Trophoblast cell (in vitro differentiated cells and primary cell): Measurements from ENCODE around the gene LAMA2.
A peak's percentile ranks its signal among the peaks of the same experiment; 100 is the strongest.

ENCODE experiments used
- DNase-seq, 2 donors: peaks; one replicate each; pipeline ENCODE4 v3.0.0-alpha.2; 2016
- H2AFZ ChIP-seq: 2 replicates; pipeline ENCODE4 v1.6.1; 2013; ENCODE audit warnings: low read length, moderate library complexity, mild to moderate bottlenecking; ENCODE audit not compliant: insufficient read depth, poor library complexity
- H2AK5ac ChIP-seq: 2 replicates; pipeline ENCODE4 v1.6.1; 2013; ENCODE audit warnings: mild to moderate bottlenecking, low read length
- H2BK120ac ChIP-seq: 2 replicates; pipeline ENCODE4 v1.6.1; 2013; ENCODE audit warnings: low read length, mild to moderate bottlenecking, moderate library complexity; ENCODE audit not compliant: insufficient read depth, poor library complexity
- H2BK12ac ChIP-seq: 2 replicates; pipeline ENCODE4 v1.6.1; 2013; ENCODE audit warnings: mild to moderate bottlenecking, low read length, moderate library complexity
- H2BK5ac ChIP-seq: 2 replicates; pipeline ENCODE4 v1.6.1; 2013; ENCODE audit warnings: low read length, low read depth, moderate library complexity, mild to moderate bottlenecking; ENCODE audit not compliant: poor library complexity
- H3K14ac ChIP-seq: 2 replicates; pipeline ENCODE4 v1.6.1; 2013; ENCODE audit warnings: mild to moderate bottlenecking, low read length
- H3K18ac ChIP-seq: 2 replicates; pipeline ENCODE4 v1.6.1; 2013; ENCODE audit warnings: mild to moderate bottlenecking, low read length
- H3K23ac ChIP-seq: 2 replicates; pipeline ENCODE4 v1.6.1; 2013; ENCODE audit warnings: low read length
- H3K27ac ChIP-seq: 2 replicates; pipeline ENCODE4 v1.5.1; 2013; ENCODE audit warnings: low read depth, mild to moderate bottlenecking, inconsistent platforms, low read length, moderate library complexity
- H3K27me3 ChIP-seq: 2 replicates; pipeline ENCODE4 v1.6.1; 2013; ENCODE audit warnings: inconsistent platforms, mild to moderate bottlenecking, low read length, moderate library complexity; ENCODE audit not compliant: insufficient read depth
- H3K36me3 ChIP-seq, 2 experiments: 1 replicate in 1 of 2; 2 replicates in 1 of 2; pipeline ENCODE4 v1.6.1; 2013; ENCODE audit warnings: low read length in 2 of 2, mild to moderate bottlenecking in 2 of 2, moderate library complexity in 1 of 2; ENCODE audit not compliant: insufficient read depth in 2 of 2, control insufficient read depth in 1 of 2
- H3K4ac ChIP-seq: 2 replicates; pipeline ENCODE4 v1.6.1; 2013; ENCODE audit warnings: low read depth, mild to moderate bottlenecking, low read length, moderate library complexity
- H3K4me1 ChIP-seq, 2 experiments: 1 replicate in 1 of 2; 2 replicates in 1 of 2; pipeline ENCODE4 v1.6.1; 2013; ENCODE audit warnings: low read length in 2 of 2, mild to moderate bottlenecking in 2 of 2, moderate library complexity in 1 of 2; ENCODE audit not compliant: insufficient read depth in 2 of 2, control insufficient read depth in 1 of 2
- H3K4me2 ChIP-seq: 2 replicates; pipeline ENCODE4 v1.6.1; 2013; ENCODE audit warnings: inconsistent platforms, mild to moderate bottlenecking, low read length, moderate library complexity
- H3K4me3 ChIP-seq: 2 replicates; pipeline ENCODE4 v1.5.1; 2013; ENCODE audit warnings: mild to moderate bottlenecking, low read depth, low read length, inconsistent platforms
- H3K79me1 ChIP-seq: one replicate; pipeline ENCODE4 v1.6.1; 2013; ENCODE audit warnings: low read length
- H3K79me2 ChIP-seq: 2 replicates; pipeline ENCODE4 v1.6.1; 2013; ENCODE audit warnings: low read length, mild to moderate bottlenecking; ENCODE audit not compliant: control insufficient read depth, insufficient read depth, poor library complexity
- H3K9ac ChIP-seq: 2 replicates; pipeline ENCODE4 v1.6.1; 2013; ENCODE audit warnings: mild to moderate bottlenecking, low read length
- H3K9me3 ChIP-seq: 2 replicates; pipeline ENCODE4 v1.6.1; 2013; ENCODE audit warnings: low read depth, mild to moderate bottlenecking, control low read depth, inconsistent platforms, low read length; ENCODE audit not compliant: insufficient read depth
- H4K12ac ChIP-seq: 2 replicates; pipeline ENCODE4 v1.6.1; 2013; ENCODE audit warnings: low read depth, mild to moderate bottlenecking, low read length, moderate library complexity
- H4K8ac ChIP-seq: 2 replicates; pipeline ENCODE4 v1.6.1; 2013; ENCODE audit warnings: low read depth, mild to moderate bottlenecking, low read length, moderate library complexity
- H4K91ac ChIP-seq: one replicate; pipeline ENCODE4 v1.6.1; 2013; ENCODE audit warnings: low read depth, mild to moderate bottlenecking, low read length, moderate library complexity
- WGBS: extraction: QIAGEN DNeasy Blood & Tissue Kit; methylation state at CpG from one replicate; pipeline ENCODE4 v1.1.7; 2013; ENCODE audit warnings: missing lambda C conversion rate; ENCODE audit not compliant: insufficient read length, insufficient coverage; ENCODE audit errors: extremely low coverage; 5-methylcytosine and 5-hydroxymethylcytosine counted together

LAMA2 gene

GRCh38 chr6:129544892-129545612, 662.1 kb downstream of the LAMA2 start:
- Histone ChIP-seq H3K14ac (peak overlapping the region; percentile 74), H2AFZ (no peak overlapping the region), H3K9ac (no peak overlapping the region), H2BK120ac (peak overlapping the region; percentile 74), H3K4me3 (no peak overlapping the region), H3K27ac (peak overlapping the region; percentile 76), H3K79me1 (peaks cover 6% of the 10 kb centered on the region), H3K4me1 (peaks cover 4 to 7% of the 10 kb centered on the region in 2 experiments), H2BK5ac (peak overlapping the region; percentile 90), H3K4me2 (no peak overlapping the region), H4K91ac (peak overlapping the region; percentile 88), H3K9me3 (no peaks in the 10 kb centered on the region), H4K8ac (peak overlapping the region; percentile 8), H2AK5ac (no peak overlapping the region), H3K18ac (no peak overlapping the region), H4K12ac (peak overlapping the region; percentile 59), H3K36me3 (no peaks in the 10 kb centered on the region), H3K27me3 (no peaks in the 10 kb centered on the region), H2BK12ac (peak overlapping the region; percentile 46), H3K23ac (no peak overlapping the region), H3K79me2 (no peaks in the 10 kb centered on the region), H3K4ac (no peak overlapping the region)
- no CpG with 5 or more reads among the region's 8 CpGs for WGBS
- peak; percentile 45 to 80 for DNase-seq

- no peak overlapping the region for H3K4me2 ChIP-seq
- H2BK12ac ChIP-seq = no peak overlapping the region
- WGBS = no CpG with 5 or more reads among the region's 4 CpGs
- H3K9me3 ChIP-seq = no peaks in the 10 kb centered on the region
- no peak overlapping the region for H4K91ac ChIP-seq
- H3K14ac ChIP-seq = no peak overlapping the region
- H4K12ac ChIP-seq = no peak overlapping the region
- H3K18ac ChIP-seq = no peak overlapping the region
- DNase-seq = no peak
- no peaks in the 10 kb centered on the region for H3K27me3 ChIP-seq
- no peak overlapping the region for H2AFZ ChIP-seq
- no peaks in the 10 kb centered on the region for H3K79me2 ChIP-seq
- H2BK120ac ChIP-seq = no peak overlapping the region
- no peak overlapping the region for H2BK5ac ChIP-seq
- H3K23ac ChIP-seq = no peak overlapping the region
- no peak overlapping the region for H3K4ac ChIP-seq
- H3K79me1 ChIP-seq = peaks cover 6% of the 10 kb centered on the region
- H3K9ac ChIP-seq = no peak overlapping the region
- no peak overlapping the region for H2AK5ac ChIP-seq
- no peak overlapping the region for H3K4me3 ChIP-seq
- peaks cover 0 to 2% of the 10 kb centered on the region in 2 experiments for H3K36me3 ChIP-seq
- H3K27ac ChIP-seq = peak overlapping the region; percentile 44
- peaks cover 4 to 7% of the 10 kb centered on the region in 2 experiments for H3K4me1 ChIP-seq
- H4K8ac ChIP-seq = no peak overlapping the region
These were observed 663.8 kb downstream of the LAMA2 start for GRCh38 chr6:129546702-129547101.

GRCh38 chr6:129551486-129551885, 668.5 kb downstream of the LAMA2 start:
- no peak overlapping the region for H2BK120ac ChIP-seq
- no CpG with 5 or more reads among the region's 1 CpG for WGBS
- no peak overlapping the region for H2BK5ac ChIP-seq
- H3K4me2 ChIP-seq = no peak overlapping the region
- H3K36me3 ChIP-seq = peaks cover 0 to 2% of the 10 kb centered on the region in 2 experiments
- no peak overlapping the region for H3K14ac ChIP-seq
- H2BK12ac ChIP-seq = no peak overlapping the region
- H4K12ac ChIP-seq = no peak overlapping the region
- peaks cover 0 to 6% of the 10 kb centered on the region in 2 experiments for H3K4me1 ChIP-seq
- H4K8ac ChIP-seq = no peak overlapping the region
- H3K9me3 ChIP-seq = no peaks in the 10 kb centered on the region
- H3K79me2 ChIP-seq = no peaks in the 10 kb centered on the region
- H3K4me3 ChIP-seq = no peak overlapping the region
- no peak overlapping the region for H2AFZ ChIP-seq
- no peak overlapping the region for H3K9ac ChIP-seq
- no peak overlapping the region for H2AK5ac ChIP-seq
- no peak overlapping the region for H4K91ac ChIP-seq
- no peak for DNase-seq
- peaks cover 2% of the 10 kb centered on the region for H3K79me1 ChIP-seq
- H3K18ac ChIP-seq = no peak overlapping the region
- H3K4ac ChIP-seq = no peak overlapping the region
- no peak overlapping the region for H3K27ac ChIP-seq
- H3K23ac ChIP-seq = no peak overlapping the region
- H3K27me3 ChIP-seq = no peaks in the 10 kb centered on the region

GRCh38 chr6:129552413-129552812, 669.5 kb downstream of the LAMA2 start:
- Histone ChIP-seq H3K27me3 (no peaks in the 10 kb centered on the region), H2BK120ac (no peak overlapping the region), H3K14ac (no peak overlapping the region), H3K27ac (no peak overlapping the region), H2AK5ac (no peak overlapping the region), H3K4me3 (no peak overlapping the region), H4K12ac (no peak overlapping the region), H2BK5ac (no peak overlapping the region), H3K4me2 (no peak overlapping the region), H3K79me2 (no peaks in the 10 kb centered on the region), H2AFZ (no peak overlapping the region), H3K9ac (no peak overlapping the region), H4K91ac (no peak overlapping the region), H3K36me3 (peaks cover 0 to 2% of the 10 kb centered on the region in 2 experiments), H3K79me1 (peaks cover 2% of the 10 kb centered on the region), H3K4ac (no peak overlapping the region), H3K18ac (no peak overlapping the region), H3K9me3 (no peaks in the 10 kb centered on the region), H2BK12ac (no peak overlapping the region), H3K4me1 (peaks cover 0 to 4% of the 10 kb centered on the region in 2 experiments), H4K8ac (no peak overlapping the region), H3K23ac (no peak overlapping the region)
- WGBS = no CpG with 5 or more reads among the region's 2 CpGs
- peak; percentile 2 to 17 for DNase-seq
